ENCODE measurements around the gene TFDP1.

The TFDP1 gene

GRCh38 chr13:113611996-113612395 lies 27.4 kb downstream of the TFDP1 start:
- no peak overlapping the region for H3K27ac ChIP-seq (replicated peaks)
- H3K27me3 ChIP-seq (ENCODE audit: insufficient read depth, poor library complexity, severe bottlenecking): no peaks in the 10 kb centered on the region
- TF ChIP-seq GABPA (IDR thresholded peaks at IDR 0.05; ENCODE audit: low read depth) (no peak), SPI1 (IDR thresholded peaks at IDR 0.05; ENCODE audit: borderline replicate concordance, low read depth) (no peak)
- no peak overlapping the region for H3K4me3 ChIP-seq (replicated peaks; ENCODE audit: insufficient read depth, low read length)
- DNase-seq (ENCODE audit: low read depth in 1 of 2, low spot score in 1 of 2): no peak

DNA sequence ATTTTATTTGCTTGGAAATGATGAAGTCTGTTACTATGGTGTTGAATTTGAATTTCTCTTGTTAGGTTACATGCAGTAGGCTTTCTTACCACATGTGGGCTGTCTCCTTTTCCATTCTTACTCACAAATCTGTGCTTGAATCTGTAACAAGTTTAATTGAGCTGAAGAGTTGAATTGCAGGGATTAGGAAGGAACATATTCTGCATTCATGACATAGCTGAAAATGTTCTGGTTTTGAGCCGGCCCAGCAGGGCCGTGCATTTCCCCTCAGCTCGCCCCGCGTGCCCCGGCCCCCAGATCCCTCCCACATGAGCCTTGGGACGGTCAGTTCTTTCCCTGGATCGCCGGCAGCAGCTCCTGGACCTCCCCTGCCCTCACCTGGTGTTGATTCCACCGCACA lies 28.1 kb downstream of the TFDP1 start:
- no peak overlapping the region for H3K4me3 ChIP-seq (replicated peaks; ENCODE audit: insufficient read depth, low read length)
- DNase-seq (ENCODE audit: low read depth in 1 of 2, low spot score in 1 of 2): no peak
- no peak overlapping the region for H3K27ac ChIP-seq (replicated peaks)
- TF ChIP-seq, protein P1, sequence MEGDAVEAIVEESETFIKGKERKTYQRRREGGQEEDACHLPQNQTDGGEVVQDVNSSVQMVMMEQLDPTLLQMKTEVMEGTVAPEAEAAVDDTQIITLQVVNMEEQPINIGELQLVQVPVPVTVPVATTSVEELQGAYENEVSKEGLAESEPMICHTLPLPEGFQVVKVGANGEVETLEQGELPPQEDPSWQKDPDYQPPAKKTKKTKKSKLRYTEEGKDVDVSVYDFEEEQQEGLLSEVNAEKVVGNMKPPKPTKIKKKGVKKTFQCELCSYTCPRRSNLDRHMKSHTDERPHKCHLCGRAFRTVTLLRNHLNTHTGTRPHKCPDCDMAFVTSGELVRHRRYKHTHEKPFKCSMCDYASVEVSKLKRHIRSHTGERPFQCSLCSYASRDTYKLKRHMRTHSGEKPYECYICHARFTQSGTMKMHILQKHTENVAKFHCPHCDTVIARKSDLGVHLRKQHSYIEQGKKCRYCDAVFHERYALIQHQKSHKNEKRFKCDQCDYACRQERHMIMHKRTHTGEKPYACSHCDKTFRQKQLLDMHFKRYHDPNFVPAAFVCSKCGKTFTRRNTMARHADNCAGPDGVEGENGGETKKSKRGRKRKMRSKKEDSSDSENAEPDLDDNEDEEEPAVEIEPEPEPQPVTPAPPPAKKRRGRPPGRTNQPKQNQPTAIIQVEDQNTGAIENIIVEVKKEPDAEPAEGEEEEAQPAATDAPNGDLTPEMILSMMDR (IDR thresholded peaks at IDR 0.05; ENCODE audit: insufficient read depth, low read length): no peak
- no peak for TF ChIP-seq SPI1 (IDR thresholded peaks at IDR 0.05; ENCODE audit: borderline replicate concordance, low read depth)
- no peak for TF ChIP-seq POLR2AphosphoS5 (IDR thresholded peaks at IDR 0.05; ENCODE audit: low read depth)
- TF ChIP-seq GABPA (IDR thresholded peaks at IDR 0.05; ENCODE audit: low read depth): no peak
- TF ChIP-seq, protein P2, sequence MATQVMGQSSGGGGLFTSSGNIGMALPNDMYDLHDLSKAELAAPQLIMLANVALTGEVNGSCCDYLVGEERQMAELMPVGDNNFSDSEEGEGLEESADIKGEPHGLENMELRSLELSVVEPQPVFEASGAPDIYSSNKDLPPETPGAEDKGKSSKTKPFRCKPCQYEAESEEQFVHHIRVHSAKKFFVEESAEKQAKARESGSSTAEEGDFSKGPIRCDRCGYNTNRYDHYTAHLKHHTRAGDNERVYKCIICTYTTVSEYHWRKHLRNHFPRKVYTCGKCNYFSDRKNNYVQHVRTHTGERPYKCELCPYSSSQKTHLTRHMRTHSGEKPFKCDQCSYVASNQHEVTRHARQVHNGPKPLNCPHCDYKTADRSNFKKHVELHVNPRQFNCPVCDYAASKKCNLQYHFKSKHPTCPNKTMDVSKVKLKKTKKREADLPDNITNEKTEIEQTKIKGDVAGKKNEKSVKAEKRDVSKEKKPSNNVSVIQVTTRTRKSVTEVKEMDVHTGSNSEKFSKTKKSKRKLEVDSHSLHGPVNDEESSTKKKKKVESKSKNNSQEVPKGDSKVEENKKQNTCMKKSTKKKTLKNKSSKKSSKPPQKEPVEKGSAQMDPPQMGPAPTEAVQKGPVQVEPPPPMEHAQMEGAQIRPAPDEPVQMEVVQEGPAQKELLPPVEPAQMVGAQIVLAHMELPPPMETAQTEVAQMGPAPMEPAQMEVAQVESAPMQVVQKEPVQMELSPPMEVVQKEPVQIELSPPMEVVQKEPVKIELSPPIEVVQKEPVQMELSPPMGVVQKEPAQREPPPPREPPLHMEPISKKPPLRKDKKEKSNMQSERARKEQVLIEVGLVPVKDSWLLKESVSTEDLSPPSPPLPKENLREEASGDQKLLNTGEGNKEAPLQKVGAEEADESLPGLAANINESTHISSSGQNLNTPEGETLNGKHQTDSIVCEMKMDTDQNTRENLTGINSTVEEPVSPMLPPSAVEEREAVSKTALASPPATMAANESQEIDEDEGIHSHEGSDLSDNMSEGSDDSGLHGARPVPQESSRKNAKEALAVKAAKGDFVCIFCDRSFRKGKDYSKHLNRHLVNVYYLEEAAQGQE (IDR thresholded peaks at IDR 0.05; ENCODE audit: insufficient replicate concordance, low read depth): no peak
- no peaks in the 10 kb centered on the region for H3K27me3 ChIP-seq (ENCODE audit: insufficient read depth, poor library complexity, severe bottlenecking)

- no peak for DNase-seq (ENCODE audit: low read depth in 1 of 2, low spot score in 1 of 2)
- no peaks in the 10 kb centered on the region for H3K27me3 ChIP-seq (ENCODE audit: insufficient read depth, poor library complexity, severe bottlenecking)
- TF ChIP-seq POLR2AphosphoS5 (IDR thresholded peaks at IDR 0.05; ENCODE audit: low read depth) (no peak), SPI1 (IDR thresholded peaks at IDR 0.05; ENCODE audit: borderline replicate concordance, low read depth) (no peak), GABPA (IDR thresholded peaks at IDR 0.05; ENCODE audit: low read depth) (no peak)
- TF ChIP-seq, protein P1 (IDR thresholded peaks at IDR 0.05; ENCODE audit: insufficient read depth, low read length): no peak
- TF ChIP-seq, protein P2 (IDR thresholded peaks at IDR 0.05; ENCODE audit: insufficient replicate concordance, low read depth): no peak
- H3K4me3 ChIP-seq (replicated peaks; ENCODE audit: insufficient read depth, low read length): no peak overlapping the region
- H3K27ac ChIP-seq (replicated peaks): no peak overlapping the region
Observed at GRCh38 chr13:113613789-113614379, 29.3 kb downstream of the TFDP1 start.

DNA sequence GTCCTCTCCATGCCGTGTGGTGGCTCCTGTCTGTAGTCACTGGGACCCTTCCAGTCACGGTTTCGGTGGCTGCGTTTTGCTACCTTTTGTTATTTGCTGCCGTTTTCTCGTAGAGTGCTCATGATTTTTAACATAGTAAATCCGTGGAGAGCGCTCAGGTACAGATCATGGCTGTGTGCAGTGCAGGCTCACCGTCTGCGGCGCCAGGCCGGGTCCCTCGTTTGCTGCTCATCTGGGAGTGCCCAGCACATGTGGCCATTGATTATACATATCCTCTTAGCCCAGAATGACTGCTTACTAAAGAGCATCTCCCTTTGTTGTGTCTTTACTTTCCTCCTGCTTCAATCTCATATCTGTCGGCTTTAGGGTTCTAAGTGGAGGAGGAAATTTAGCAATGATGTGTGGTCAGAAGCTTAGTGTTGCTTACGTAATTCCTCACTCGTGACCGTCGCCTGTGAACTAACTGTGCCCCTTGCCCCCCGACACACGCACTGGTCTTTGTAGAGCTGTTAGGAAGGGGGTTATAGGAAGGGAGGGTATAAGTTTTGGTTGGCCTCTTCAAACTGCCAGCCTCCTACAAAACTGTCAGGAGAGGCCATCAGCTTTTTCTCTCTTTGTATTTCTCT lies 31.8 kb downstream of the TFDP1 start:
- peak; percentile 74 to 91 for DNase-seq (ENCODE audit: low read depth in 1 of 2, low spot score in 1 of 2)
- peak overlapping the region; percentile 85 for H3K27ac ChIP-seq (replicated peaks)
- H3K4me3 ChIP-seq (replicated peaks; ENCODE audit: insufficient read depth, low read length): no peak overlapping the region
- TF ChIP-seq SPI1 (IDR thresholded peaks at IDR 0.05; ENCODE audit: borderline replicate concordance, low read depth): no peak
- TF ChIP-seq, protein P2 (IDR thresholded peaks at IDR 0.05; ENCODE audit: insufficient replicate concordance, low read depth): no peak
- peak; percentile 33; the same call in 1 of the 2 replicates for TF ChIP-seq POLR2AphosphoS5 (IDR thresholded peaks at IDR 0.05; ENCODE audit: low read depth)
- H3K27me3 ChIP-seq (ENCODE audit: insufficient read depth, poor library complexity, severe bottlenecking): no peaks in the 10 kb centered on the region

All from HL-60 (cell line).